T-helper 2 cell treated with Interferon-gamma antibody and Interleukin-4, amounts not matched to agents 5 μg/mL and 100 μg/mL, for 36 hours (primary cell): ENCODE data around the gene RASSF7.

ENCODE experiments used
- DNase-seq: peaks from one replicate; pipeline ENCODE4 v3.0.0; 2021; ENCODE audit warnings: low spot score
- H3K27ac Mint-ChIP-seq: one replicate; pipeline ENCODE4 v1.8.0; 2021; ENCODE audit warnings: mild to moderate bottlenecking, mixed read lengths
- H3K27me3 Mint-ChIP-seq: one replicate; pipeline ENCODE4 v1.8.0; 2021; ENCODE audit warnings: low read depth, mixed read lengths
- H3K36me3 Mint-ChIP-seq: one replicate; pipeline ENCODE4 v1.8.0; 2021; ENCODE audit warnings: low read depth, mixed read lengths
- H3K4me1 Mint-ChIP-seq: one replicate; pipeline ENCODE4 v1.8.0; 2021; ENCODE audit warnings: low read depth, mixed read lengths
- H3K4me3 Mint-ChIP-seq: one replicate; pipeline ENCODE4 v1.8.0; 2022; ENCODE audit warnings: mild to moderate bottlenecking, moderate library complexity, mixed read lengths
- H3K9me3 Mint-ChIP-seq: one replicate; pipeline ENCODE4 v1.8.0; 2021; ENCODE audit warnings: mixed read lengths

The RASSF7 gene

DNA sequence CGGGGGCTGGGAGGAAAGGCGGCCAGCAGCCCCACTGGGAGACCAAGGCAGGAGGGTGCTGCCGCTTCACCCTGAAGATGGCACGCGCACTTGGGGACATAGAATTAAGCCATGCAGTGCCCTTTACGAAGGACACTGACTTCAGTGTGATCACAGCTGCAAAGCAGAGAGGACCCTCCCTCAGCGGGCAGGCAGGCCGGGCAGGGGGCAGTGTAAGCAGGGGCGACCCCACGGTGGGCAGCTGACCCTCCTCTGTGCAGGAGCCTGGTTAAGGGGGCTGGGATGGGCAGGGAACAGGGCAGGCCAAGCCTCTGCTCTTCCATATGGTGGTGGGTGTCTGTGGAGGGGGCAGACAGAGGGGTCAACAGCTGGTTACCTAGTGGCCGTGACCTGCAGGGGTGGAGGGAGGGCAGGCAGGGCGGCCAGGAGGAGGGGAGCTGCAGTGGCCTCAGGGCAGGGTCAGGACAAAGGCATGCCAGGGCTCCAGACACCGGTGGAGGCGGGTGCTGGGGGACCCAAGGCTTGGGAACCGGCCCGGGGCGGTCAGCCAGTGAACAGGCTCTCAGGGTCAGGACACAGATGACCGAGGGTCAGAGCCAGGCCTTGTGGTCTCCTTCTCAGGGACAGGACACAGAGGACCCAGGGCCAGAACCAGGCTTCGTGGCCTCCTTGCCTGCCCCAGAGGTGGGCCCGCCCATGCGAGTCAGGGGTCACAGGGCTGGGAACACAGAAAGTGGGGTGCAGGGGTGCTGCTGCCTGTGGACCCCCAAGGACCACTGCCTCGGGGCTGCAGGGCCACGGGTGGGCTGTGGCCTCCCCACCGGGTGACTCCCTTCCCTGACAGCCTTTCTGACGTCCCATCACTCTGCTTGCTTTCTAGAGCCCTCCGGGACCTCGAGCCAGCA, 7.4 kb upstream of the RASSF7 start:
- no peaks in the 10 kb centered on the region for H3K9me3 Mint-ChIP-seq
- DNase-seq: no peak
- H3K27me3 Mint-ChIP-seq: peaks cover 14% of the 10 kb centered on the region
- no peaks in the 10 kb centered on the region for H3K36me3 Mint-ChIP-seq
- no peaks in the 10 kb centered on the region for H3K4me1 Mint-ChIP-seq
- H3K27ac Mint-ChIP-seq: no peak overlapping the region
- no peak overlapping the region for H3K4me3 Mint-ChIP-seq

DNA sequence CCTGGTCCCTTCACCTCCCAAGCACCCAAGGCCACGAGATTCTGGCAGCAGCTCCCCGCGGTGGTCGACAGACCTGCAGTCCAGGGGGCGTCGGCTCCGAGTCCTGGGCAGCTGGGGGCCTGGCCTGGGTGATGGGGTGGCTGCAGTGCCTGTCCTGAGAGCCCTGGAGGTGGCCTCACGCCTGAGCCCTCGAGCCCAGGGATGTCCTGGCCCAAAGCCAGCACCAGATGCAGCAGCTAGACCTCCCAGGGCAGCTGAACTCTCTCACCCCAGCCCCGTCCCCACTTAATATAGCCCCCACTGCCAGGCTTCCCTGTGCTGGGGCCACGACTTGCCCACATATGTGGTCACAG, 6.8 kb upstream of the RASSF7 start:
- Mint-ChIP-seq H3K27ac (no peak overlapping the region), H3K36me3 (no peaks in the 10 kb centered on the region), H3K27me3 (peaks cover 14% of the 10 kb centered on the region), H3K9me3 (no peaks in the 10 kb centered on the region), H3K4me1 (no peaks in the 10 kb centered on the region), H3K4me3 (no peak overlapping the region)
- no peak for DNase-seq

DNA sequence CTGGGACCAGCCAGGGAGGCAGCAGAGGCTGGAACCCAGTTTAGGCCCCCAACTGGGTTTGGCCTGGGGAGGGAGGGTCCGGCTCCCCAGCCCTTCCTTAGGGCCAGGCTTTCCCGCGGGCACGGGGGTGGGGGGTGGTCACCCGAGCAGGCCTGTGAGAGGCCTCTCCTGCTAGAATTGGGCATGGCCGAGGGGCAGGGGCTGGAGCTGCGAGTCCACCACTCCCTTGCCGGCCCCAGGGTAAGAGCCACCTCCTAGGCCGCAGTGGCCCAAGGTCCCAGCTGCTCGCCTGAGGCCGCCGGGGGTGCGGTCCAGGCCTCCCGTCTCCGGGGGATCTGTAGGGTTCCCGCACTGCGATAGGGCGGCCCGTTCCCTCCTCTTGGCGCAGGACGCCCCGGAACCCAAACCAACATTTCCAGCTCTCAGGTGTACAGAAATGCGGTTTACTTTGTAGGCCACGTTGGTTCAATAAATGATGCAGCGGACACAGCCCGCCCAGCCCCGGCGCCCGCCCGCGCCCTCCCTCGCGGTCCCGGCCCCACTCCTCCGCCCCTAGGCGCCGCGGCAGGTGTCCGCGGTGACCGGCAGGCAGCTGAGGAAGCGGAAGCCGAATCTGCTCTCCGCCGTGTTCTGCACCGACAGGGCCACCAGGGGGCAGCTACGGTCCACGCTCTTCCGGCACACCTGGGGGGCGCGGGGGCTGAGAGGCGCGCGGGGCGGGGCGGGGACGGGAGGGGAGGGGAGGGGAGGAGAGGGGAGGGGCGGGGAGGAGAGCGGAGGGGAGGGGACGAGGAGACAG, 6.1 kb upstream of the RASSF7 start:
- Mint-ChIP-seq H3K27me3 (peaks cover 14% of the 10 kb centered on the region), H3K36me3 (no peaks in the 10 kb centered on the region), H3K4me3 (no peak overlapping the region), H3K27ac (no peak overlapping the region), H3K9me3 (no peaks in the 10 kb centered on the region), H3K4me1 (peaks cover under 1% of the 10 kb centered on the region)
- peak; percentile 65 for DNase-seq

DNA sequence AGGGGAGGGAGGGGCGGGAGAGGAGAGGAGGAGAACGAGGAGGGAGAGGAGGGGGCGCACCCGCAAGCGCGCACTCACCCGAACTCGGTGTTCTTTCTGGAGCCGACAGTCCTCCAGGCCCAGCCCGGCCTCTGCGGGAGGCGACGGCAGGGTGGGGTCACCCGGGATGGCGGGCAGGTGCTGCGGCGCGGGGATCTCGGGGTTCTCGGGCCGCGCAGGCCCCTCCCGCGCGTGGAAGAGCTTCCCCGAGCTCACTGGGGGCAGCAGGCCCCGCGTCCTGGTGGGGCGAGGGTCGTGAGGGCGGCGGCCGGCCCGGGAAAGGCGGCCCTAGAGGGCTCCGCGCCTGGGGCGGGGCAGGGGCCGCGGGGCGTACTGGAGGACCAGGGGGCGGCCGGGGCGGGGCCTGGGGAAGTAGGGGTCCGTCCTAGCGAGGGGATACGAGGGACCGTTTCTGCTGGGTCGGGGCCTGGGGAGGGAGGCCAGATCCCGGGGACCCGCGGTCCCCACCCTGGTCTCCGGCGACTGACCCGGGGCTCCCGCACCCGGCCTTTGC, 5.5 kb upstream of the RASSF7 start:
- Mint-ChIP-seq H3K4me1 (peaks cover 5% of the 10 kb centered on the region), H3K9me3 (no peaks in the 10 kb centered on the region), H3K4me3 (no peak overlapping the region), H3K27ac (no peak overlapping the region), H3K27me3 (peaks cover 14% of the 10 kb centered on the region), H3K36me3 (no peaks in the 10 kb centered on the region)
- no peak for DNase-seq

DNA sequence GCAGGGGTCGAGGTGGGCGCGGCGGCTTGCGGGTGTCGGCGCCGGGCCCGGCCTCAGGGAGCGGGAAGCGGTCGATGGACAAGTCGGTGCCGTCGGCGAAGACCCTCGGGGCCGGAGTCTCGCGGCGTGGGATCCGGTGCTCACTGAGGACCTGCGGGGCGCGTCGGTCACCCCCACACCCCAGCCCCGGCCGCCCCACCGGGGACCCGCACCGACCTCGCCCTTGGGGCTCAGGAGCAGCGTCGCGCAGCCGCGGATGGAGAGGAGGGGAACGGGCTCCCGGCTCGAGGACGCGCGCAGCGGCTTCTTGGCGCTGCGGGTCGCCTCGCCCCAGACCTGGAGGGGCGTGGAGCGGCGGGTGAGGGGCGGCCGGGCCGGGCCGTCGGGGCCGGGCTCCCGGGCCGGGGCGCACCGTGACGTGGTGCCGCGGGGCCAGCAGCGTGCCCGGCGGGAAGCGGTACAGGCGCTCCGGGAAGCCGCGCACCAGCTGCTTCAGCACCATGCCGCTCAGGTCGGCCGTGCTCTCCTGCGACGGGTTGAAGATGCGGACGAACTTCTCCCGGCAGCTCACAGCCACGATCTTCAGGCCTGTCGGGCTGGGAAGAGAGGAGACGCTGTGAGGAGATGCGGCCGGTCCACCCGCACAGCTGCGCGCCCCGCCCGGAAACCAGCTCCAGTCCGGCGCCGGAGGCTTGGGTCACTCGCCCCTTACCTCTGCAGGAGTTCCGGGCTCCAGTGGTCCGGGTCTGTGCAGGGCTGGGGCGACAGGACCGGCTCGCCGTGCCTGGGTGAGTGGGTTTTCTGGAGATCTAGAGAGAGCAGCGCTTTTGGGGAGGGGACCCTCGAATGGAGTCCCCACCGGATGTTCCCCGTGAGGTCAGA, 4.7 kb upstream of the RASSF7 start:
- Mint-ChIP-seq H3K27me3 (peaks cover 14% of the 10 kb centered on the region), H3K9me3 (no peaks in the 10 kb centered on the region), H3K4me3 (no peak overlapping the region), H3K4me1 (peaks cover 5% of the 10 kb centered on the region), H3K27ac (no peak overlapping the region), H3K36me3 (no peaks in the 10 kb centered on the region)
- DNase-seq: no peak

DNA sequence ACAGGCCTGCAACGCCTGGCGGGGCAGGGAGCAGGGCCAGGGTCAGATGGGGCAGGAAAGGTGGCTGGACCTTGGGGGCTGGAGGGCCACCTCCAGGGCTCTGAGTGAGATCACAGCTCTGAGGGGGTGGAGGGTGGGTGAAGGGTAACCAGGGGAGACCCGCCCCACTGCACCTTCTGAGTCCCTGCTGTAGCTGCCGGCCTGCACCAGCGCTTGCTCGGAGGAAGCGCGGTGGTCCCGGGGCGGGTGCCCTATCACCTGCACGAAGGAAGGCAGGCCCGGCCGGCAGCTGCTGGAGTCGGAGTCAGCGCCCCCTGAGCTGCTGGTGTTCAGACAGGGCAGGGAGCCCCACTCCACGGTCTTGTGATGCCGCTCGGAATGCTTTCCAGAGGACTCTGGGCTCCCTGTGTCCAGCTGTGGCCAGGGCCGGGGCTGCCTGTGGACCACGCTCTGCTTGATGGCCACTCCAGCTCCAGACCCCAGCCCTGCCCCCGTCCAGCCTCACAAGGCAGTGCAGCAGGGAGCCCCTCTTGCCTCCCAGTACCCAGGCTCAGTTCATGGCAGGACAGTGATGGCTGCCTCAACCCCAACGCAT, 4.0 kb upstream of the RASSF7 start:
- Mint-ChIP-seq H3K9me3 (no peaks in the 10 kb centered on the region), H3K27ac (no peak overlapping the region), H3K4me1 (peaks cover 9% of the 10 kb centered on the region), H3K27me3 (peaks cover 14% of the 10 kb centered on the region), H3K36me3 (peaks cover 4% of the 10 kb centered on the region), H3K4me3 (no peak overlapping the region)
- DNase-seq: no peak

DNA sequence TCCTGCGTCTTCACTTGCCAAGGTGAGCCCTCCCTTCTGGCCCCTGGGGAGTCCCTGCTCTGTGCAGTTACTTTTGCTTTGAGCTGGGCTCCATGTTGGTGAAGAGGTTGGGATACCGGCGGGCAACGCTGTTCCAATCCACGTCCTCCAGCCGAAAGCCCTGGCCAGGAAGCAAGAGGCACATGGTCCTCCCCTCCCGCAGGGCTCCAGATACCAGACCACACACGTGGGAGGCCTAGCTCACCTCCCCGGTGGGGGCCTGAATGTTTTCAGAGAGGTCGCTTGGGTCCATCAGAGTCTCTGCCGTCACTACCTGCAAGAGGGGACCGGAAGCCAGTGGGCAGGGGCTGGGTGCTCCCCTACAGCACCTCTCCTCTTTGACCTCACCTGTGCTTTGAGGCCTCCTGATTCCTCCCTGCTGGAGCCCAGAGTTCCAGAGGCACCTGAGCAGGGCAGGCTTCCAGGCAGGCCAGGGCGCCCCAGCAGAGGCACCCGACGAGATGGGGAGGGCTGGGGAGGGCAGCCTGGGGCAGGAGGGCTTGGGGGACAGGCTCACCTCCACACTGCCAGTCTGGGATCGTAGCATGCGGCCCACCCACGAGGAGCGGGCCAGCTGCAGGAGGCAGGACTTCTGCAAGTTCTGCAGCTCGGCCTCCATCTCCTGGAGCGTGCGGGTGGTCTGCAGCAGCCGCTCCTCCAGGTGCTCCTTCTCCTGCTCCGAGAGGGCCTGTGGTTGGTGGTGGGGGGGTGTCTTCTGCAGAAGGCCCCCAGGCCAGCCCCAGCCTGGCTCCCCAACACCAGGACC, 3.2 kb upstream of the RASSF7 start:
- Mint-ChIP-seq H3K9me3 (no peaks in the 10 kb centered on the region), H3K36me3 (peaks cover 4% of the 10 kb centered on the region), H3K4me1 (peaks cover 9% of the 10 kb centered on the region), H3K4me3 (no peak overlapping the region), H3K27ac (no peak overlapping the region), H3K27me3 (peaks cover 14% of the 10 kb centered on the region)
- DNase-seq: no peak

DNA sequence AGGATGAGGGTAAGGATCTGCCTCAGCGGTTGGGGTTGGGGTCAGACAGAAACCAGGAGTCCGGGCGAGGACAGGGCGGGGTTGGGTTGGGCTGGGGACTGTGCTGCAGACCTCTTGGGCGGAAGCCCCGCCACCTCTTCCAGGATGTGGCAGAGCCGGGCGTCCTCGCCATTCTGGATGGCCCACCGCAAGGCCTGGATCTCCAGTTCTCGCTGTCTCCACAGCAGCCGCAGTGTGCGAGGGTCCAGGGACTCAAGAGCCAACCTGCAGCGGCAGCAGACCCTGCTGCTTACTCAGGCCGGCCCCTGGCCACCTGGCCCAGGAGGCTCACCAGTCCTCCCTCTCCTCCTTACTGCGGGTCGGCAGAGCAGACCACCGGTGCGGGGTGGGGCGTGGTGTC, 2.3 kb upstream of the RASSF7 start:
- no peak for DNase-seq
- no peak overlapping the region for H3K27ac Mint-ChIP-seq
- H3K27me3 Mint-ChIP-seq: peaks cover 14% of the 10 kb centered on the region
- H3K36me3 Mint-ChIP-seq: peaks cover 5% of the 10 kb centered on the region
- peaks cover 9% of the 10 kb centered on the region for H3K4me1 Mint-ChIP-seq
- H3K9me3 Mint-ChIP-seq: no peaks in the 10 kb centered on the region
- no peak overlapping the region for H3K4me3 Mint-ChIP-seq

DNA sequence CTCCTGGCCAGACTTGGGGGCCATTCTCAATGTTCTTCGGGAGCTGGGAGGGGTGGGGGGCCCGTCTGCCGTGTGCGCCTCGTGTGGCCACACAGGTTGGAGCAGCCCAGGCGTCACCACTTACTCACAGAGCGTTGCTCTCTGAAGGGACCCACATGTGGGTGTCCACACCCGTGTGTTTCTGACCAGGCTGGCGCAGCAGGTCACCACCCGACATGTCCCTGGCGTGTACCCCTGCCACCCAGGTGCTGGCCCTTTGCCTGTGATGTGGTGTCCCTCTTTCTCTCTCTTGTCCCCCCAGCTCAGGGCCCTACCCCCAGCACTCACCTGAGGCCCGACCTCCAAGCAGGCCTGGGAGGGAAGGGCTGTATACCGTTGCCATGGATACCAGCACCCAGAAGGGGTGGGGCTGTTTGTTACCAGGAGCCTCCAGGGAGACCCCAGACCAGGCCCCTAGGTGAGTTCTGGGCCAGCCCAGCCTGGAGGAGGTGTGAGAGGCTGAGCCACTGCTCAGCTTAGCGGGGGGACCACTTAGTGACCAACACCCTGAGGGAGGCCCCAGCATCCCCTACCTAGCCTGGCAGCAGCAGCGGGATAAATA, 1.6 kb upstream of the RASSF7 start:
- Mint-ChIP-seq H3K9me3 (no peaks in the 10 kb centered on the region), H3K36me3 (peaks cover 9% of the 10 kb centered on the region), H3K4me3 (no peak overlapping the region)

DNA sequence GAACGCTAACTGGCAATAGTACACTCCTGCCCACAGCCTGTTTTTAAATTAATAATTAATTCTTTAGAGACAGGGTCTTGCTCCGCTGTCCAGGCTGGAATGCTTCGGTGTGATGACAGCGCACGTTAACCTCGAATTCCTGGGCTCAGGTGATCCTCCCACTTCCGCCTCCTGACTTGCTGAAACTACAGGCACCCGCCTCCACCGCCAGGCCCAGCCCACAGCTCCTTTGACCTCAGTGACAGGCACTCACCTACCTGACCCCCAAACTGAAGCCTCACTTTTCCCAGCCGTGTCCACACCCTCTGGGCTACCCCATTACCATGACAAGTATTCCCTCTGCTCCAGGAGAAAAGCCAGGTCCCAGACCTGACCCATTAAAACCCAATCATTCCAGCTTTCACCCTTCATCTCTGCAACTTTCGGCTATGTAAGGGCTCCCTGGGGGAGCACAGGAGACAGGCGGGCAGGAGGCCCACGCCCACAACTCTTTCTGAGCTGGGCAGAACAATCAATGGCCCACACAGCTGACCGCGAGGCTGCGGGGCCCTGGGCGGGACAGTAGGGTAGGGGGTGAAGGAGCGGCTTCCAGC, 962 bp upstream of the RASSF7 start:
- H3K9me3 Mint-ChIP-seq: no peaks in the 10 kb centered on the region
- peaks cover 14% of the 10 kb centered on the region for H3K27me3 Mint-ChIP-seq
- peak overlapping the region; percentile 36 for H3K27ac Mint-ChIP-seq
- DNase-seq: no peak
- H3K4me1 Mint-ChIP-seq: peaks cover 9% of the 10 kb centered on the region
- H3K4me3 Mint-ChIP-seq: peak overlapping the region; percentile 63
- H3K36me3 Mint-ChIP-seq: peaks cover 13% of the 10 kb centered on the region

More for the DNA sequence above, 1.6 kb upstream of the RASSF7 start:
- Mint-ChIP-seq H3K27ac (no peak overlapping the region), H3K4me1 (peaks cover 9% of the 10 kb centered on the region), H3K27me3 (peaks cover 14% of the 10 kb centered on the region)
- no peak for DNase-seq

DNA sequence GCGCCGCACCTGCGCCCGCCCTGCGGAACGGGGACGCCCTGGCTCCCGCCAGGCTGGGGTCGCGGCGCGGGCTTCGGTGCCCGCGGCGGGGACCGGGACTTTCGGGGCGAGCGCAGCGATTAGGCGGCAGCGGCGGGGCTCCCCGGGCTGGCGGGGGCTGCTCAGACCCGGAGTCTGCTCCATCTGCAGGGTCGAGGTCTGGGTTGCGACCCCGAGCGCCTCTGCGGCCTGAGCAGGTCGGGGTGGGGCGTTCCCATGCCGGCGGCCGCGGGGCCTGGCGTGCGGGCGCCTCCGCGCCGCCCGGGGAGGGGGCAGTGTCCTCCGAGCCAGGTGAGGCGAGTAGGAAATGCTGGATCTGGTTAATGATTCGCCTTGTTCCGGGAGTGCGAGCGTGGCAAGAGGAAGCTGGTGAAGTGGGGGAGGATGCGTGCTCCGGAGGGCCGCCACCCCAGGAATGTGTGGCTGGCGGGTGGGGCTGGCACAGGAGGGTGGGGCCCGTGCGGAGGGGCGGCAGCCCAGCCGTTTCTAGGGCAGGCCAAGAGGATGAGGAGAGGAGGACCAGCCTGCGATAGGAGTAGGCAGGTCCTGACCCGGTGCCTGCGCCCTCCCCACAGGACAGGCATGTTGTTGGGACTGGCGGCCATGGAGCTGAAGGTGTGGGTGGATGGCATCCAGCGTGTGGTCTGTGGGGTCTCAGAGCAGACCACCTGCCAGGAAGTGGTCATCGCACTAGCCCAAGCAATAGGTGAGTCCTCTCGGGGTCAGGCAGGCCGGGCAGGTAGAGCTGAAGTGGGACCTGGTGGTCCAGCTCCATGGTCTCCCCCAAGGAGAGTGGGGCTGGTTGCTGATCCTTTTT, 606 bp downstream of the RASSF7 start:
- no peak for DNase-seq
- peaks cover 13% of the 10 kb centered on the region for H3K36me3 Mint-ChIP-seq
- peak overlapping the region; percentile 49 for H3K27ac Mint-ChIP-seq
- peak overlapping the region; percentile 95 for H3K4me3 Mint-ChIP-seq
- peaks cover 12% of the 10 kb centered on the region for H3K27me3 Mint-ChIP-seq
- peaks cover 9% of the 10 kb centered on the region for H3K4me1 Mint-ChIP-seq
- no peaks in the 10 kb centered on the region for H3K9me3 Mint-ChIP-seq
